Stimulated activated CD4-positive, alpha-beta T cell treated with anti-CD3 and anti-CD28 coated beads, Interleukin-4, amount 100 ng/mL, for 48 hours (primary cell): Measurements from ENCODE around the gene ENPP1.

Source experiments
- DNase-seq, 2 donors: peaks; one replicate each; pipeline ENCODE4 v3.0.0-alpha.2; 2020; ENCODE audit warnings: low read depth in 2 of 2

ENPP1 gene

GRCh38 chr6:131807644-131808459 lies at the start of gene ENPP1:
Gene ENPP1 (plus strand): TSS chr6:131808020. CDS start chr6:131808036, 16 bp downstream.
- DNase-seq = peak; percentile 22 to 40

GRCh38 chr6:131758920-131759319 lies 48.9 kb upstream of the ENPP1 start:
- no peak for DNase-seq

DNA sequence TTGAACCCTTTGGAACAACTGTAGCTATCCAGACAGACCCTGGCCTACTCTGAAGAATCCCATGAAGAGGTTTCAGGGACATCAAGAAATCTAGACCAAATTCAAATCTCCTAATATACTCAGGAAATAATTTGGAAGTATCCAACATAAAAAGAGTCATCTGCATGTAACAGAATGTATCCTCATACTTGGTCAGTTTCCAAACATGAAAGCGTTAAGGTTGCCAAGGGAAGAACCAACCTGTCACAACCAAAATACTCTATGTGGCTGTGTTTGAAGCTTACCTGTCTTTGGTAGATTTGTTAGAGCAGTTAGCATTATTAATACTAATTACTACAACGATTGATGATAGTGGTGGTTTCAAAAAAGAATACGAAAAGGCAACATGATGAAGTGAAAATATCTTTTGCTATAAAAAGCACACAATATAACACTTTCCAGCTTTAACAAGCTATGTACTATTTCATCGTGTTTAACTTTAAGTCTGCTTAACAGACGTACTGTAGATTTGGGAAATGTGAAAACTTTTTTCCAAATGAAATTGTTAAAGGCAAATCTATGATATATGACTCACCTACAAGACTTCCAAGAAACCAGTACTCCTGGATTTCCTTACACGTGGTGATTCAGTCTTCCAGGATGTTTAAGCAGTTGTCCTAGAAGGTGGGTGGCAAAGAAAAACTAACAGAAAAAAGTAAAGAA lies 46.6 kb upstream of the ENPP1 start:
- DNase-seq = no peak

DNA sequence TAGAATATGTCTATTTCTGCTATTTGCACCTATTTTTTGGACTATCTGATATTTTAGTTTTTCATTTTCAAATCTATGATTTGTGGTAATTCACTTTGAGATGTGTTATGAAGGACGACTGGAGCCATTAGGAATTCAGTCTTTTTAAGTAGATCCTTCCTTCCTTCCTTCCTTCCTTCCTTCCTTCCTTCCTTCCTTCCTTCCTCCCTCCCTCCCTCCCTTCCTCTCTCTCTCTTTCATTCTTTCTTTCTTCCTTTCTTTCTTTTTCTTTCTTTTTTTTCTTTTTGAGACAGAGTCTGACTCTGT lies 46.1 kb upstream of the ENPP1 start:
- no peak for DNase-seq

DNA sequence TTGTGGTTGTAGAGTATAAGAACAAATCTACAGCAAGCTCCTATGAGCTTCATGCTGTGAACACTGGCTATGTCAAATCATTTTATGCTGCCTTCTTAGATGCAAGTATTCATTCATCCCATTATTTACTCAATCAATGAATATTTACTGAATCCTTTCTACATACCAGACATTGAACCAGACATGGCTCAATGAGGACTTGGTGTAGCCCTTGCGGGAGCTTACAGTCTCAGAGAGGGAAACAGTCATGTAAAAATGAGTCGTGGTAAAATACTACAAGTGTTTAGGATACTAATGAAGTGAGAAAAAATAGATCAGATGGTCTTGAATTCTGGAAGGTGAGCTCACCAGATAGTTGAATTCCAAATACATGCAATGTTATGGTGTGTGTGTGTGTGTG lies 44.8 kb upstream of the ENPP1 start:
- DNase-seq = no peak

DNA sequence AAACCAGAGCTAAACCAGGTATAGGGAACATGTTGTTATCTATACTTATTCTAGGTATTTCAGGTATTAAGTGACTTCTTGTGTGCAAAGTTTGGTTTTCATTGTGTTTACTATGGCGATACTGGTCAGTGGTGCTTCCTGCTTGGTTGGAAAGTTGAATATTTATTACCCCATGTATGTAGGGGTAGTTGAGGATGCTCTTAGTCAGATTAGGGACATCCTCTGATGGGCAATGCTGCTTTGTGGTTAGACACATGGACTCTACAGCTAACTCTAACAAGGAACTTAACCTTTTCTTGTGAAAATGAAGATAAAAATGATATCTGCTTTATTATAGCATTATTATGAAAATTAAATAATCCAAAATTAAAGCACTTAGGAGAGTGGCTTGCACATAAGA lies 44.1 kb upstream of the ENPP1 start:
- DNase-seq = no peak

DNA sequence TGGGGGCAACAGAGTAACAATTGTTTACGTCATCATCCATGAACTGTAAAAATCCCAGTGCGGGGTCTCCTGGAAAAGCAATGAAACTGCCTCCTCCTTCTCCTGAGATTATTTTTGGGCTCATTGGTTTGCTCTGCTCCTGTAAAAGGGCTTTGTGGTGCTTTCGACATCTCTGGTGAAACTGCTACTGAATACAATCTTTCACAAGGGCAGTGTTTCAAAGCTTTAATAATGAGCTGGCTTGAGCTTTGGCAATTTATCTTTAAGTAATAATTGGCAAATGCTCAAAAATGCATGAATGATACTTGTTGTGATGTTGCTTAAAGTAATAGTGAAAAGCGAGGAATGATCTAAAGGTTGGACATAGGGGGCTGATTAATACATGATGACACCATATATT lies 43.5 kb upstream of the ENPP1 start:
- no peak for DNase-seq

GRCh38 chr6:131765081-131765803 lies 42.6 kb upstream of the ENPP1 start:
- no peak for DNase-seq

GRCh38 chr6:131765804-131766135 lies 42.0 kb upstream of the ENPP1 start:
- no peak for DNase-seq

DNA sequence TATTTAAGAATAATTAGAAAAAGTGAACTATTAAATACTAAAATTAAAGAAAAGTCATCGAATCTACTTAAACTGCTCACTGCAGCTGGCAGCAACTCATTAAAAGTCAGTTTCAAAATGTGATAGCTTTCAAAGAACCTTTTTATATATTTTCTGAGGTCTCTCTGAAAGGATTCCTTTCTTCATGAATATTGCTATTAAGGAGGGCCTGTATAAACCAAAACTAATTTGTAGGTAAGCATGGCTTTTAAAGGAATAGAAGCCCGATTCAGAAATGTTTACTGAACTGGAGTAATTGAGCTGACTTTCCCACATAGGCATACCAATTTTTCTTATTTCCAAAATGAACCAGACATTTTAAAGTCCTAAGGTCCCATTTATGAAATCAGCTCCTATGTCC lies 41.2 kb upstream of the ENPP1 start:
- DNase-seq = no peak

- DNase-seq = no peak
These were observed 38.9 kb upstream of the ENPP1 start for GRCh38 chr6:131768964-131769363.

- no peak for DNase-seq
These were observed 38.3 kb upstream of the ENPP1 start for GRCh38 chr6:131769385-131770141.

DNA sequence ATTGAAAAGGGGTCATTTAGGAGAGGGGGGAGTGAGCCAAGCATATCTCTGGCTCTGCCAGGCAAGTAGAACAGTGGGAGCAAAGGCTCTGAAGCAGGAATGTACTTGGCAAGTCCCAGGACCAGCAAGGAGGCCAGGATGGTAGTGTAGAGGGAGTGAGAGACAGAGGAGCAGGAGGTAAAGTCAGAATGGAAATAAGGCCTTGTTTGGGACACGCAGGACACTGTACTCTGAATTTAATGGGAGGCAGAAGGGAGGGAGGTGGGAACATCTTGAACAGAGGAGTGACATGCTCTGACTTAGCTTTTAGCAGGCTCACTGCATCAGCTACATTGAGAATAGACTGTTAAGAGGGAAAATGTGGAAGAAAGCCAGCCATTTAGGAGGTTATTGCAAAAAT lies 37.0 kb upstream of the ENPP1 start:
- no peak for DNase-seq

GRCh38 chr6:131773284-131773950 lies 34.4 kb upstream of the ENPP1 start:
- no peak for DNase-seq

GRCh38 chr6:131775886-131776285 lies 31.9 kb upstream of the ENPP1 start:
- no peak for DNase-seq

- no peak for DNase-seq
These were observed 30.8 kb upstream of the ENPP1 start for GRCh38 chr6:131776985-131777384.

DNA sequence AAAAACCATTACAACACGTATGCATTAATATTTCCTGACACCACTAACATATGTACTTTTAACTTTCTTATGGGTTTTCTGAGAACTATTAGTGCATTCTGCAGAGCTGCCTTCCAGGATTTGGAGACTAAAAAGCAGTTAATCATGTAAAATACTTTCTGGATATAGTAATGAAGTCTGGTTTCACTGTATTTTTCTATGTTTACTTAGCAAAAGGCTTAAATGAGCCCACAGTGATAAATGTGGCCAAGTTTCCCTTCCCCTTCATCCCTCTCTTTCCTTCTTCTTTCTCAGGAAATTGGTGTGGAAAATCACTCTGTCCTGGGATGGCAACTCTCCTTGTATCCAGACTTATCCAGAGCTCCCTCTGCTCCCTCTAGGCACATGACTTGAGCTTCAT lies 29.7 kb upstream of the ENPP1 start:
- DNase-seq = no peak

- DNase-seq = no peak
These were observed 28.5 kb upstream of the ENPP1 start for GRCh38 chr6:131779304-131779703.

DNA sequence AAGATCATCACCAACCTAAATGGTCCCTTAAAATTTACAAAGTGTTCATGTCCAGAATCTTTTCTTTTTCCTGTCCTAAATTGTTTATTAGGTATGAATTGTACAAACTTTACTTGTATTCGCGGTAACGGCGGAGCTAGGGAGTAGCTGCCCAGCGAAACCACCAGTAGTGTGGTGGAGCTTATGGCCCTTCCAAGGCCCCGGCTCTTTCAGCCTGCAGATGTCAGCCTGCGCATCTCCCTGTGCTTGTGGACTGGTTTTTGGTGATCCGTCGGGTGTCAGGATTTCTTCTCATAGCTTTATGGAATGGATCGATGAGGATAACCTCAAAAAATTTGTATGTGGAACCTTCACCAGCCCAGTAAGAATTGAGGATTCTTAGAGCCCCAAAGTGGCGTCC lies 27.2 kb upstream of the ENPP1 start:
- no peak for DNase-seq

GRCh38 chr6:131781687-131782086 lies 26.1 kb upstream of the ENPP1 start:
- DNase-seq = no peak

GRCh38 chr6:131782764-131783163 lies 25.1 kb upstream of the ENPP1 start:
- DNase-seq = no peak

GRCh38 chr6:131784561-131784960 lies 23.3 kb upstream of the ENPP1 start:
- no peak for DNase-seq
